H1 (cell line): ENCODE data around the gene TENT5A. TPM values are rescaled to one million over a fixed set of nuclear protein-coding genes. Genes with fewer than 3 reads are reported as not detected.

Experiments used
- BACH1 ChIP-seq: IDR thresholded peaks from 2 replicates; pipeline ENCODE4 v1.6.1; 2012; ENCODE audit warnings: low read length, improper control_type of control experiment
- BRCA1 ChIP-seq: IDR thresholded peaks from 2 replicates; pipeline ENCODE4 v1.6.1; 2012; ENCODE audit warnings: low read depth, low read length, improper control_type of control experiment
- CHD2 ChIP-seq: IDR thresholded peaks from 2 replicates; pipeline ENCODE4 v1.6.1; 2012; ENCODE audit warnings: low read length, improper control_type of control experiment
- CREB1 ChIP-seq: IDR thresholded peaks from 2 replicates; pipeline ENCODE4 v1.6.1; 2012; ENCODE audit warnings: inconsistent platforms
- EGR1 ChIP-seq: IDR thresholded peaks from 2 replicates; pipeline ENCODE4 v1.6.1; 2011; ENCODE audit warnings: low read depth, low read length, borderline replicate concordance
- EZH2 ChIP-seq: fragments of 200-600 bp; sonication (generic); IDR thresholded peaks from 2 replicates; pipeline ENCODE4 v1.7.1; 2012; ENCODE audit warnings: low read depth, mild to moderate bottlenecking, moderate library complexity, low read length, inconsistent platforms; ENCODE audit not compliant: severe bottlenecking
- GABPA ChIP-seq: IDR thresholded peaks from 2 replicates; pipeline ENCODE4 v1.6.1; 2011; ENCODE audit warnings: mild to moderate bottlenecking, low read length, moderate library complexity, borderline replicate concordance; ENCODE audit not compliant: insufficient read depth
- HDAC6 ChIP-seq: IDR thresholded peaks from one replicate; pipeline ENCODE4 v1.7.1; 2012; ENCODE audit warnings: low read depth, mild to moderate bottlenecking, inconsistent platforms, low read length, moderate library complexity
- KDM1A ChIP-seq: fragments of 200-600, 300-600 bp; sonication (generic); IDR thresholded peaks from 2 replicates; pipeline ENCODE4 v1.7.1; 2016; ENCODE audit warnings: mild to moderate bottlenecking, low read length, borderline replicate concordance
- PHF8 ChIP-seq: fragments of 200-600 bp; sonication (generic); conservative IDR thresholded peaks from 2 replicates; pipeline ENCODE4 v1.7.1; 2012; ENCODE audit warnings: low read depth, mild to moderate bottlenecking, inconsistent platforms, low read length, moderate library complexity
- POLR2A ChIP-seq, 2 experiments: IDR thresholded peaks; 1 replicate in 1 of 2; 2 replicates in 1 of 2; pipeline ENCODE4 v1.6.1; 2011; ENCODE audit warnings: low read depth in 2 of 2, low read length in 2 of 2, mild to moderate bottlenecking in 2 of 2; ENCODE audit errors: control extremely low read depth in 1 of 2
- POLR2AphosphoS5 ChIP-seq: IDR thresholded peaks from 2 replicates; pipeline ENCODE4 v1.6.1; 2011; ENCODE audit warnings: low read depth, low read length
- RAD21 ChIP-seq, 2 experiments: IDR thresholded peaks in 1 of 2; conservative IDR thresholded peaks in 1 of 2; 2 replicates each; pipeline ENCODE4 v1.6.1; 2011; ENCODE audit warnings: low read depth in 2 of 2, low read length in 2 of 2, improper control_type of control experiment in 1 of 2, inconsistent platforms in 1 of 2, mild to moderate bottlenecking in 1 of 2, moderate library complexity in 1 of 2
- RNF2 ChIP-seq: fragments of 200-900, 300-1000 bp; sonication (generic); IDR thresholded peaks from 2 replicates; pipeline ENCODE4 v1.7.1; 2016; ENCODE audit warnings: borderline replicate concordance, low read depth, mild to moderate bottlenecking, antibody characterized with exemption, low read length; ENCODE audit not compliant: poor library complexity, severe bottlenecking; ENCODE audit errors: missing control alignments
- SP1 ChIP-seq: IDR thresholded peaks from 2 replicates; pipeline ENCODE4 v1.6.1; 2011; ENCODE audit warnings: low read depth, low read length
- SP4 ChIP-seq: IDR thresholded peaks from 2 replicates; pipeline ENCODE4 v1.6.1; 2012; ENCODE audit warnings: low read length, inconsistent platforms
- SRF ChIP-seq: IDR thresholded peaks from 2 replicates; pipeline ENCODE4 v1.6.1; 2011; ENCODE audit warnings: mild to moderate bottlenecking, low read depth, low read length, moderate library complexity
- SUZ12 ChIP-seq: fragments of 200-600 bp; sonication (generic); IDR thresholded peaks from 2 replicates; pipeline ENCODE4 v1.6.1; 2012; ENCODE audit warnings: mild to moderate bottlenecking, inconsistent platforms, low read length, moderate library complexity, mixed read lengths
- TAF7 ChIP-seq: optimal IDR thresholded peaks from 2 replicates; pipeline ENCODE3; 2011; ENCODE audit warnings: low read depth, mild to moderate bottlenecking, inconsistent platforms, low read length, moderate library complexity, borderline replicate concordance
- TBP ChIP-seq: IDR thresholded peaks from 2 replicates; pipeline ENCODE4 v1.6.1; 2011; ENCODE audit warnings: low read depth, low read length, improper control_type of control experiment
- YY1 ChIP-seq: IDR thresholded peaks from 2 replicates; pipeline ENCODE4 v1.6.1; 2011; ENCODE audit warnings: low read depth, mild to moderate bottlenecking, low read length
- ZNF274 ChIP-seq: IDR thresholded peaks from 2 replicates; pipeline ENCODE4 v1.7.0; 2012; ENCODE audit warnings: low read length, borderline replicate concordance; ENCODE audit errors: extremely low read depth
- polyA plus RNA-seq, 7 experiments: library from polyadenylated mRNA; depleted of rRNA in 3 of 7; stranded (reverse) in 5 of 7; unstranded in 2 of 7; fragments of >200 nt in 5 of 7; fragments of 200-250 nt in 2 of 7; gene quantifications; 1 replicate in 5 of 7; 2 replicates in 1 of 7; 4 replicates in 1 of 7; pipeline versions ENCODE4 v1.2.1 to v1.2.3, GENCODE V29; 2011 to 2013; ENCODE audit warnings: missing spikeins in 2 of 7, mixed read lengths in 2 of 7
- total RNA-seq: library from RNA; stranded (reverse); fragmentation: NEBNext Ultra II Directional; extraction: Animal tissue kit (Norgen Biotek cat#: 25700); gene quantifications from 2 replicates; pipeline ENCODE4 v1.2.1, GENCODE V29; 2021
- TF ChIP-seq, protein P1 (sequence below), 3 experiments: IDR thresholded peaks; 1 replicate in 2 of 3; 2 replicates in 1 of 3; pipeline versions ENCODE4 v1.5.1 to v1.6.1; 2011; ENCODE audit warnings: low read length in 3 of 3, mild to moderate bottlenecking in 3 of 3, inconsistent platforms in 2 of 3, low read depth in 1 of 3, moderate library complexity in 1 of 3; ENCODE audit not compliant: insufficient read depth in 1 of 3; ENCODE audit errors: control extremely low read depth in 1 of 3

Gene TENT5A
- total and polyA plus RNA-seq, 2 of the 8 experiments (the other 6 are each of a cell fraction or from before 2014, with no cell fraction given), result 0.91 to 2.9 TPM

DNA sequence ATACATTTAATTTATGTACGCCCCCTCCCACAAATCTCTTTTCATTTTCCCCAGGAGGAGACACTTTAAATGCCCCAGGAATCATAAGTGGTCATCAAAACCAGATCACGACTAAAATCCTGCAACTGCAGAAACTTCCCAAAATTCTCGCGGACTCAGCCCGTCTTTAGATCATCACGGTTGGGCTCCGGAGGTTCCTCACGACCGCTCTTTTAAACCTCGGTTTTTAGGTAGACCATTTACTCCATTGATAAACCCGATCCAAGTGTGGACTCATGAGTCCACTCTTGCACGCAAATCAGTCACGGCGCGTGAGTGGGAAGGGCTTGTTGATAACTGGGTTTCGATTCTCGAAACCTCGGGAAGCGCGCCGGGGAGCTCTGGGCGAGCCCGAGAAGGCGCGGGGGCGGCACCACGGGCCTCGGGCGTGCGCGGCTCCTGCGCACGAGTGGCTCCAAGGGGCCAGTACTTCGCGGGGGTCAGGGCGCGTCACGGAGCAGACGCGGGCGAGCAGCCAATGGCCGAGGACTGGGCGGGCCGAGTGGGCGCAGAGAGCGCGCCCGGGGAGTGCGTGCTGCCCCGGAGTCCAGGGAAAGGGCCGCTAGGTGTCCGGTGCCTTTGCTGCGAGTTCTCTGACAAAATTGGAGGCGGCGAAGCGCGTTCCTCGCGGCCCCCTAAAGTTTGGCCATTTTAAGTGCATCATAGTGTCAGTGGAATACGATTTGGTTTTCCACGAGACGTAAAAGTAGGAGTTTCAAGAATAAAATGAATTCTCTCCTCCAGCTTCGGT is 635 bp upstream of the TENT5A start (continued):
- TF ChIP-seq RAD21 (IDR thresholded peaks at IDR 0.05 in 1 of 2, conservative IDR thresholded peaks at IDR 0.05 in 1 of 2; ENCODE audit: low read depth in 2 of 2, low read length in 2 of 2) (no peak), GABPA (no peak), CHD2 (no peak), RNF2 (no peak), HDAC6 (no peak), BACH1 (peak; percentile 12; the same call in 1 of the 2 replicates), SP4 (no peak), TBP (no peak), KDM1A (no peak), POLR2A (IDR thresholded peaks at IDR 0.05; ENCODE audit: control extremely low read depth in 1 of 2, low read depth in 2 of 2, low read length in 2 of 2) (no peak), EGR1 (no peak), PHF8 (no peak; the same call in 1 of the 2 replicates), ZNF274 (no peak), POLR2AphosphoS5 (no peak), EZH2 (no peak), SRF (no peak), SP1 (no peak), YY1 (no peak), SUZ12 (peak; percentile 27; the same call in 1 of the 2 replicates), TAF7 (no peak), CREB1 (peak; percentile 67), BRCA1 (no peak)
- TF ChIP-seq, protein P1, sequence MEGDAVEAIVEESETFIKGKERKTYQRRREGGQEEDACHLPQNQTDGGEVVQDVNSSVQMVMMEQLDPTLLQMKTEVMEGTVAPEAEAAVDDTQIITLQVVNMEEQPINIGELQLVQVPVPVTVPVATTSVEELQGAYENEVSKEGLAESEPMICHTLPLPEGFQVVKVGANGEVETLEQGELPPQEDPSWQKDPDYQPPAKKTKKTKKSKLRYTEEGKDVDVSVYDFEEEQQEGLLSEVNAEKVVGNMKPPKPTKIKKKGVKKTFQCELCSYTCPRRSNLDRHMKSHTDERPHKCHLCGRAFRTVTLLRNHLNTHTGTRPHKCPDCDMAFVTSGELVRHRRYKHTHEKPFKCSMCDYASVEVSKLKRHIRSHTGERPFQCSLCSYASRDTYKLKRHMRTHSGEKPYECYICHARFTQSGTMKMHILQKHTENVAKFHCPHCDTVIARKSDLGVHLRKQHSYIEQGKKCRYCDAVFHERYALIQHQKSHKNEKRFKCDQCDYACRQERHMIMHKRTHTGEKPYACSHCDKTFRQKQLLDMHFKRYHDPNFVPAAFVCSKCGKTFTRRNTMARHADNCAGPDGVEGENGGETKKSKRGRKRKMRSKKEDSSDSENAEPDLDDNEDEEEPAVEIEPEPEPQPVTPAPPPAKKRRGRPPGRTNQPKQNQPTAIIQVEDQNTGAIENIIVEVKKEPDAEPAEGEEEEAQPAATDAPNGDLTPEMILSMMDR (IDR thresholded peaks at IDR 0.05; ENCODE audit: control extremely low read depth in 1 of 3, insufficient read depth in 1 of 3, low read depth in 1 of 3, low read length in 3 of 3), result peak in 1 of 3 experiments; percentile 5; a peak in 1 of 4 replicates
